ENCODE results near the gene RPIA.
"Not testable (repeated sequence)": the region's sequence is repeated elsewhere in the genome, so short reads cannot be mapped to it uniquely, and the experiment has no call there.

The RPIA gene

DNA sequence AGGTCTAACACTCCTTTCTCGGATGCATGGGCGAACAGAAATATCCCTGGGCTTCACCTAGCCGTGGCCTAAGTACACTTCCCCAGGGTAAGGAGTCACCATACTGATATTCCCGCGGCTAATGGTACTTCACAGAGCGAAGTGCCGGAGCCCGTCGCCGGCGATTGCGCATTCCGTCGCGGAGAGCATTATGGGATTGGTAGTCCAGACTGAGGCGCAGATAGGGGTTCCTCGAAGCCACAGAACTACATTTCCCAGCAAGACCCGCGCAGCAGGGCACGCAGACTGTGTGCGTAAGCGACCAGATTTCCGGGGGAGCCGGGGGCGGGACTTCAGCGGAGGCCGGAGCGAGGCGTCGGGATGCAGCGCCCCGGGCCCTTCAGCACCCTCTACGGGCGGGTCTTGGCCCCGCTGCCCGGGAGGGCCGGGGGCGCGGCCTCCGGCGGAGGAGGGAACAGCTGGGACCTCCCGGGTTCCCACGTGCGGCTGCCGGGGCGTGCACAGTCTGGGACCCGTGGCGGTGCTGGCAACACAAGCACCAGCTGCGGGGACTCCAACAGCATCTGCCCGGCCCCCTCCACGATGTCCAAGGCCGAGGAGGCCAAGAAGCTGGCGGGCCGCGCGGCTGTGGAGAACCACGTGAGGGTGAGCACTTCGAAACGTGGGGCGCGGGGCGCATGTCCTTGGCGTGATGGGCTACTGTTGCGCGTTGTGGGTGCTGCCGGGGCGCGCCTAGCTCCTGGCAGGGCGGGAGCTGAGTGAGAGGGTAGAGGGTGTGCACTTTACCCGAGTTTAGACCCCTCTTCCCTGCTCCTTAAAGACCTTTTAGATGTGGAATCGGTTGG lies at the start of gene RPIA:
TSS of gene RPIA (plus strand) at position 335 of the 845 bp plus-strand sequence. CDS start at position 361, 26 bp downstream.
- DNase-seq: peak; percentile 98

DNA sequence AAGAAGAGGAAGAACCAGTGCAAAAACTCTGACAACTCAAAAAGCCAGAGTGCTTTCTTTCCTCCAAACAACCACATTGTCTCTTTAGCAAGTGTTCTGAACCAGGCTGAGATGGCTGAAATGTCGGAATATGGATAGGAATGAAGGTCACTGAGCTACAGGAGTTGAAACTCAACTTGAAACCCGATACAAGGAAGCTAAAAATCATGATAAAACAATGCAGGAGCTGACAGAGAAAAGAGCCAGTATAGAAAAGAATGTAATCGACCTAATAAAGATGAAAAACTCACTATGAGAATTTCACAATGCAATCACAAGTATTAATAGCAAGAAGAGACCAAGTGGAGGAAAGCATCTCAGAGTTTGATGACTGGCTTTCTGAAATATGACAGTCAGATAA lies 49.2 kb upstream of the RPIA start:
- DNase-seq: no peak

DNA sequence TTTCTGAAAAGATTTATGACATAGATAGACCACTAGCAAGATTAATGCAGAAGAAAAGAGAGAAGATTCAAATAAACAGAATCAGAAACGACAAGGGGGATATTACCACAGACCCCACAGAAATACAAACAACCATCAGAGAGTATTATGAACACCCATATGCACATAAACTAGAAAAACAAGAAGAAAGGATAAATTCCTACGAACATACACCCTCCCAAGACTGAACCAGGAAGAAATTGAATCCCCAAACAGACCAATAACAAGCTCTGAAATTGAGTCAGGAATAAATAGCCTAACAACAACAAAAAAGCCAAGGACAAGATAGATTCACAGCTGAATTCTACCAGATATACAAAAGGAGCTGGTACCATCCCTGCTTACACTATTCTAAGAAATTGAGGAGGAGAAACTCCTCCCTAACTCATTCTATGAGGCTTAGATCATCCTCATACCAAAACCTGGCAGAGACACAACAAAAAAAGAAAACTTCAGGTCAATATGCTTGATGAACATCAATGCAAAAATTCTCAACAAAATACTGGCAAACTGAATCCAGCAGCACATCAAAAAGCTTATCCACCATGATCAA lies 46.1 kb upstream of the RPIA start:
- DNase-seq: not testable (repeated sequence)

DNA sequence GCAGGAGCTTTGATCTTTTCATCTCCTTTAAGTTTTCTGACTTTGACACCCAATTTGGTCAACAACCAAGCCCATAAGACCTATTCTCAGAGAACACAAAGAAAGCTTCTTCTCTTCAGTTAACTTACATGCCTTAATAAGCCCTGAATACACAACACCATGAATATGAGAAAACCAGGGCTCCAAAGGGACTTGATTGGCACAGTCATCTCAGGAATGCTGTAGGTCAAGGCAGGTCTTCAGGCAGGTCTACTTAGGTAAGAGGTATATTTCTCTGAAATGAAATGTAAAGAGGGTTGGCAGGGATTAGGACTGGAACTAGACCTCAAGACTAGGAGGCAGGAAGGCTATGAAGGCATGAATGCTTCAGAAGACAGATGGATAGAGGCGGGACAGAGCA lies 39.8 kb upstream of the RPIA start:
- no peak for DNase-seq

DNA sequence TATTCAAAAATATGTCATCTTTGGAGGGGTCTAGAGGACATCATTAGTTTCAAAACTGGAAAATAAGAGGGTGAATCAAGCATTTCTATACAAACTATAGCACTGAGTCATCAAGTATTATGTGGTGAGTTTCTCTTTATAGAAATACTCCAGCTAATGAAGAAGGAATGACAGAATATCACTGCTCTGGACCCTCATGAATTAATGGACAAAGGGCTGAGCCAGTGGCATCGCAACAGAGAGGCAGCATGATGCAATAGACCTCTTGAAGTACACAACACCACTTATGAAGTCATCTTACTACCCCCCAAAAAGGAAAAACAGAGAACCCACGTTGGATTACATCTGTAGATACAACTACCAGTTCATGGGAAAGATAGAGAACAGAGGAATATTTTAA lies 36.8 kb upstream of the RPIA start:
- DNase-seq: no peak

DNA sequence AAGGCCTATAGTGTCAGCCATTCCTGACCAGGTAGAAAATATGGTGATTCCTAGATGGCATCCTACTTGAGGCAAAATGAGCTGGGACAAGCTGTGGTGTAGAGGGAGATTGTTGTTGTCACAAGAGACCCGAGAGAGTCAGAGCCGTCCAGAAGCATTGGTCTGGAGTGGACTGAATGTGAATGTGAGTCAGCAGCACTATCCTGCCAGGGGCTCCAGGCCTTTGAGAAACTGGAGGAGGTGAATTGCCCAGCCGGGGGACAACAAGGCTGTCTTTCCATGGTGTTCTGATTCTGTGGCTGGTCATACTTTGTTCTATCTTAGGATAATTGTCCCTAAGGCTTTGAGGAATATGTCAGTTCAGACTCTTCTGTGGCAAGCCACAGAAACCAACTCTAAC lies 34.8 kb upstream of the RPIA start:
- DNase-seq: no peak

DNA sequence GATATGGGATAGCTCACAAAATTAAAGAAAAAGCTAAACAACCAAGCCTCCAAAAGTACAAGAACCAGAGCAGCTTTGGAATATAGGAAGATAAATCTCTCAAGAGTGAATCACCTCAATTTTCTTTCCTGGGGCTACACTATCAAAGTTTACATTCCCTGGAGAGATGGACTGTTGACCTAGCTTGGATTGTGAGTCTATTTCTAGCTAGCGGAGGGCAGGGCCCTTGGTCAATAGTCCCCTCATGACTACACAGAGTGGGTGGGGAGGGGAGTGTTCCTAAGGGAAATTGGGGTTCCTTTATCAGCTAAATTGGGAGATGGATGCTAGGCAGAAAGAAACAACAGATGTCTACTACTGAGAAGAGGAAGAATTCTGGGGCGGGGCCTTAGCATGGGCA lies 34.3 kb upstream of the RPIA start:
- DNase-seq: no peak

DNA sequence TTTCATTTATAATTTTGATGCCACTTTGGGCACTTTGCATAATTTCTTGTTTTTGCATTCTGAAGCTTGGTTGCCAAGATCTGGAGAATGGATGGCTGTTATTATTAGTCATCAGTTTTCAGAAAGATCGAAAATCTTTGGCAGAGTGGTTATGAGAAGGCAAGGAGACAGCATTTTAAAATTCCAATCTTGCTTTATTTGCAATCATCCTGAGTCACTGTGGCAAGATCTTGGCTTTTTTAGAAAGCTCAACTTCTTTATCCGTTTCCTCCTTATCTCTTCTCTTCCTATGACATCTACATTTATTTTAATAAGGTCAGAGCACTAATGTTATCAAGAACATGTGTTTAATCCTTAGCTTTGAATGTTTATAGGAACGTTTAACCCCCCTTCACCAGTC lies 33.1 kb upstream of the RPIA start:
- no peak for DNase-seq

DNA sequence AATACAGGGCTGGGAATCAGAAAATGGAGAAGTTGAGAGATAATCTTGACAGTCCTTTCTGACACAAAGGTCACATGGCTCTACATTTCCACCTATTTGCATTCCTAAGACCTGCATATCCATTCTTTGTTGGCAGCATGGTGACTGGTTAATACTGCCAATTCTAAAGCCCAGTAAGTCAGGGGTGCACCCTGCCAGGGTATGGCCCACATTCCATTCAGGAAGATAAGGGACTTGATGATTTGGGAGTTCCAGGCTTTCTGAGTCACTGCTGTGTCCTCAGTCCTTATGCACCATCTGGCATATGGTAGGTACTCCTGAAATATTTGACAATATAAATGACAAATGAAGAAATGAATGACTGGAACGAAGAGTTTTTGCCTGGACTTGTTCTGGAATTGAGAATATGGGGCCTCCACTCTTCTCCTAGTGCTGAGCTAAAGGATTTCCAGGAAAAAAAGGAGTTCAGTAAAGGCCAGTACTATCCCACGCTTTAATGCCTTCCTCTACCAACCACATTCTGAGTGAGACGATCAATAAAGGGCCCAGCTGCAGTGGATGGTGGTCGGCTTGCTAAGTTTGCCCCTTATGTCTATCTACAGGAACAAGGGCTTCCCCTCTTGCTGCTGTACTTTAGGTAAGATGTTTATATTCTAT lies 32.5 kb upstream of the RPIA start:
- DNase-seq: no peak

DNA sequence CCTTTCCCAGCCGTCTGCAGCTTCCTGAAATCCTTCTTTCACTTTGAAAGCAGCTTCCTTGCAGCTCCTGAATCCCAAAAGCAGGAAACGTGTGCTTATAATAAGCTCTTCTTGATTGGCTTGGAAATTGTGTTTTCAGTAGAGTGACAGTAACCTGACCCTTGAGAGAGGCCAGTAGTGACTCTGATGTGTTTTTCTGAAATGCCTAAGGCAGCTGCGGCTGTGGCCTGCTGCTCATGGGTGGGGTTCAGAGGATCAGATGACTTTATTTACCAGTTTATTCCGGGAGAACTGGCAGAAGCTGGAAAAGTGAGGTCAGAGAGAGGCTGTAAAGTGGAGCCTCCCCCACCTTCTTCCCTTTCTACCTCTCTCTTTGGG lies 31.9 kb upstream of the RPIA start:
- DNase-seq: peak; percentile 29

DNA sequence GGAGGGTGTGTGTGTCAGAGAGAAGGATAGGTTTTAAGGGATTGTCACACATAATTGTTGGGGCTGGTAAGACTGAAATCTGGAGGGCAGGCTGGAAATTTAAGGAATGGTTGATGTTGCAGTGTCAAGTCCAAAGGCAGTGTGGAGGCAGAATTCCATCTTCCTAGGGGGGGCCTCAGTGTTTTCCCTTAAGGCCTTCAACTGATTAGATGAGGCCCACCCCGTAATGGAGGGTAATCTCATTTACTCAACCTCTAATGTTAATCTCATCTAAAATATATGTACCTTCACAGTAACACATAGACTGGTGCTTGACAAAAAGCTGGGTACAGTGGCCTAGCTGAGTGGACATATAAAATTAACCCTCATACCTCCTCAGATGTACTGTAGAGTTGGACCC lies 30.9 kb upstream of the RPIA start:
- no peak for DNase-seq

DNA sequence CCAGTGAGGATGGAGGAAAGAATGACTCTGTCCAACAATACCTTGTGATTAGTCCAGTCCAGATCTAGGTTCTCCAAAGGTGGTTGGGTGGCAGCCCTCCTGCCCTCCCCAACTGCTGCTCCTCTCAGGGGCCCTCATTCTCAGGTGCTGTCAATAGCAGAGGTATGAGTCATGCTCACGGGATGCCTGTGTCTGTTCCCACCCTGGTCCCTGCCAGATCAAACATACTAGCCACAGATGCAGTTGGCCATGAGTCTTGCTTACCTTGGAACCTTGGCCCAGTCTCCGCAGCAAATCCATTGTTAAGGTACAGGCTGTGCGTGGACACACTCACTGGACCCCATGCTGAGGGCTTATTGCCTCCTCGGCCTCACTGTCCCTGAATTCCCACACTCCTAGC lies 24.9 kb upstream of the RPIA start:
- no peak for DNase-seq

DNA sequence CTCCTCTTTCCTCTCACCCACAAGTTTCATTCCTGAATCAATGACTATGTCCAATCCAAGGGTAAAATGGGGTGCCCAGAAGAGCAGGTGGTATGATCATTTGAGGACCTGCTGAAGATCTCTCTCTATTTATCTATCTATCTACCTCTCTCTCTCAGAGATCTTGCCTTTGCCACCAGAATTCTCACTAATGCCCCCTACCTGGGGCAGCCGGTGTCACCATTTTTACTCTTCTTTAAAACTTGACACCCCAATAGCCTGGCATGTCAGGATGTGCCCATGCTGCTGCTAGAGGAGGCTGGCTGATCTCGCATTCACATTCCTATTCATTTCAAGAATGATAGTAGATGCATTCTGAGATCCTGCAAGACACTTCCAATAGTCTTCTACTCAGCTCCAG lies 24.3 kb upstream of the RPIA start:
- DNase-seq: no peak

DNA sequence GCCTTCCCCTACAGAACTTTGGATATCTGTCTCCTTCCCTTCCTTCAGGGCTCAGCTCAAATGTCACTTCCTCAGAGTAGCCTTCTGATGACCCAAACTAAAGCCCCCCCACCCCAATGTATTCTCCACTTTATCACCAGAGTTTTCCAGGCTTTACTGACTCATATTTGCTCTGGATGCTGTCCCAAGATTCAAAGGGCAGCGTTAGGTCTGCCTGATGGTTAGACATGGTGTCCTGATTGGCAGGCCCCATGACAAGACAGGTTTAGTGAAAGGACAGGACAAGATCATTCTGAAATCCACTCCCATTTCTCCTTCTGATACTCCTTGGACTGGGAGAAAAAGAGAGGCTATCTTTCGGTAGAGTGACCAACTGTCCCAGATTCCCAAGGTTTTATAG lies 22.6 kb upstream of the RPIA start:
- no peak for DNase-seq

DNA sequence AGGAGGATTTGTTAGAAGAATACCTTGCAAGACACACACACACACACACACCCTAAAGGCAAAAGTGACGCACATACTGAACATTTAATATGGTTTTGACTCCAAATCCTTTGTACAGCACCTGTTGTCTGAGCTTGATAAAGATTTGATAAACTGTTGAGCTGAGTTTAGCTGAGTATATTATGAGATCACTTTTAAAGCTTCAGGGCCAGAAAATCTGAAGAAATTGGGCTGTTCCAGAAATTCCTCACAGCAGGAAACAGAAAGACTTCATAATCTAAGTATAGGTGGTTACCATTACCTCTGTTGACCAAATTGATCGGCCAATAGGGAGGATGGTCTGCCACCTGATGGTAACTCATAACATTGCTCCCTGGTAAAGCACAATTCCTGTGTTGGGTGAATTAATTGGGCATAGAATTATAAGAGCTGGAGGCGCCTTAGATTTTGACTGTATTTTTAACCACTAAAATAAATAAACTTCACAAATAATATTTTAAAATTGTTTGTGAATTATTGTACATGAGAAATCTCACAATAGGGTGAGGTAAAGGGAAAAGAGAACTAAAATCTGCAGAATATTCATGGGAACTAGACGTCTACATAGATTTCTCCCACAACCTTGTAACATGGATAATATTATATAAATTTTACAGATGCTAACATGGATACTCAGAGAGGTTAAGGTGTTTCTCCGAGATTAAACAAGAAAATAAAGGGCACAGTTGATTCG lies 21.8 kb upstream of the RPIA start:
- DNase-seq: no peak

DNA sequence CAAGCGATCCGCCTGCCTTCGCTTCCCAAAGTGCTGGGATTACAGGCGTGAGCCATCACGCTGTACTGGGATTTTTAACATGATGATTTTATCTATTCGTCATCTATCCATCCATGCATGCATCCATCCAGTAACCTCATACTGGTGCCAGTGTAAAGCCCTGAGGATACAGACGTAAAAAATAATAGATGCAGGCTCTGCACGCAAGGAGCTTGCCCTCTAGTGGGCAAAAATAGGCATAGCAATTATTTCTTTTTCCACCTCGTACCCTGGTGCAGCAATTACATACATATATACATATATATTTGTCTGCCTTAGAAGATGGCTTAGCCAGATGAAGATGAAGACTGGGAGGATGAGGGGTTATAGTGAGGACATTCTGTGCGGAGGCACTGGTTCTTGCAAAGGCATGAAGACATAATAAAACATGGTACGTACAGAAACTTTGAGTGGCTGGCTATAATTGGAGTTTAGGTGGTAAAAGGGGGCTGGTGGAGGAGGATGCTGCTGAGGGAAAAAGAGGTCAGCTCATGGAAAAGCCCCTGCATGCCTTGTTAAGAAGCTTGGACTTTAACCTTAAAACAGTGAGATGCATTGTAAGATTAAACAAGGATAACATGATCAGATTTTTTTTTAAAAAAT lies 19.6 kb upstream of the RPIA start:
- no peak for DNase-seq

DNA sequence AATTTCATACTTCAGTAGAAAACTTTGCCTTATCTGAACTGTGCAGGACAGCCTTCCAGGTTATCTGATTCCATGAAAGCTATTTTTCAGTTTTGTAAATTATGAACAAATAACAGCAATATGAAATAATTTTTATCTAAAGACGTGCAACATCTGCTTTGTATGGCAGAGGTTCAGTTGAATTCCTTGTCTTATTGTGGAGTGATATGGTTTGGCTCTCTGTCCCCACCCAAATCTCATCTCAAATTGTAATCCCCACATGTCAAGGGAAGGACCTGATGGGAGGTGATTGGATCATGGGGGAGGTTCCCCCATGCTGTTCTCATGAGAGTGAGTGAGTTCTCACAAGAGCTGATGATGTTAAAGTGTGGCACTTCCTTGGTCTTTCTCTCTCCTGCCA lies 18.1 kb upstream of the RPIA start:
- no peak for DNase-seq

DNA sequence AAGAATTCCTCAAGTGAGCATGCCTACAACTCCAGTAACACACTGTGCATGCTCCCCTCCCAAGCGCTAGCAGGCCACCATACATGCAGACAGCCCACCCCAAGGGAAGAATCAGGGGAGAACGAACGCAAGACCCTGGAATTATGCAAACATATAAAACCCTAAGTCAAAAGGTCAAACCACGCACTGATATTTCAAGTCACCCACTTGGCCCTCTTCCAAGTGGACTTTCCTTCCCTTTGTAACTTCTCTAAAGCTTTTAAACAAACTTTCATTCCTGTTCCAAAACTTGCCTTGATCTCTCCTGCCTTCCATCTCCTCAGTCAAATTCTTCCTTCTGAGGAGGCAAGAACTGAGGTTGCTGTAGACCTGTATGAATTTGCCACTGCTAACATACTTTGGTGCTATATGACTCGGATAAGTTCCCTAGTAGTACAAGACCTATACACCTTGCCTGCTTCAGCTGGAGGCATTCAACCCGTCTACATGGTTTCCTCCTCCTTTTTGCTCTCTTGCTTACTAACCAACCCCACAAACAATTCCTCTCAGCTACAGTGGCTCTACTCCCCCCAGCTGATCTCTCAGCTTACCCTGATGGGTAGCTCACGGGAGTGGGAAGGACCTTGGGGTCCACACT lies 11.1 kb upstream of the RPIA start:
- no peak for DNase-seq

DNA sequence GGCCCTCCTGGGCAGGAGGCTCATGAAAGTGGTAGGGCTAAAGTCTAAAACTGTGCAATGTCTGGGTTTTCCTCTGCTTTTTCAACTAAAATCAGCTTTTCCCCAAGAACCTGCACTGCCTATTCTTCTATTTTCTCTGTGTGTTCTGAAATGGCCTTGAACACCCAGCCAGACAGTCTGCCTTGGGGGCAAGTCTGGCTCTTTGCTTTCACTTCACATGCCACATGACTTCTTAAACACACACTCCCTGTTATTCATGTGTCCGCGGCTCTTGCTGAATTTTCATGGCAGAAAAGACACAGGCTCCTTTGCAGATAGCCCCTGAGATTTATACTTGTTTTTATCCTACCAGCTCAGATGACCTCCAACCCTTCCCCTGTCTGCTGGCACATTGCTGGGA lies 10.6 kb upstream of the RPIA start:
- DNase-seq: no peak

DNA sequence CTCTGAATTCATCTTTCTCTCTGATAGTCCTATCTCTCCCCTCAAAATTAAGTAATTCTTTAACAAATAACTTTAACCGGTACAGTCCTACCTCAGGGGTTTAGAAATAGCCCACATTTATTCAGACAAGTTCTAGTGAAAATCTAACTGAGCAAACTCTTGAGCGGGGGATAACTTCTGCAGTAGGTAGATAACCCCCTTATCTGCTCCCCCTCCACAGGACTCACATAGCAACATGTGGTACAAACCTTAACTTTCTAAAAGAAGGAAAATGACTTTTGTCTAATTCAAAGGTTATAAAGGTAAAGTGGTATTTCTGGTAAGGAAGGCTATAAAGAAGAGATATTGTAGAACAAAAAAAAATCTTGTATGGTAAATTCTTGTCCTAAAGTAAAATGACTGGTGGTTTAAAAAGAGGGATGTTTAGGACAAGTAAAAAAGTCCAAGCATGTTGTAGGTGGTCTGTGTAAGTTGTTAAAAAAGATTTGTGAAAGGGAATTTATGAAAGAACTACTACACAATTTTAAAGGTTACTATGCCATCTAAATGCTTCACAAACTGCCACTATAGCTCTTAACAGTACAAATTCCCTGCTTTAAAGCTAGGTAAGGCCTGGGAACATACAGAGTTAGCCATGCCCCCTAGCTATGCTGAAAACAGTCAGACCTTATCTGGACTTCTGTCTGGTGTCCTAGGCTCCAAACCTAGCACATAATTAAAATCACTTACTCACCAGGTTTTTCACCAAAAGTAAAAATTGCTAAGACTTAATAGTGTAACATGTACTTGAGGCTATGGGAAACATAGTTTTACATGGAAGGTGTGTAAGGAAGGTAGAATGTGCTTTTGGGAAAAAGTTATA lies 8.1 kb upstream of the RPIA start:
- DNase-seq: no peak

DNA sequence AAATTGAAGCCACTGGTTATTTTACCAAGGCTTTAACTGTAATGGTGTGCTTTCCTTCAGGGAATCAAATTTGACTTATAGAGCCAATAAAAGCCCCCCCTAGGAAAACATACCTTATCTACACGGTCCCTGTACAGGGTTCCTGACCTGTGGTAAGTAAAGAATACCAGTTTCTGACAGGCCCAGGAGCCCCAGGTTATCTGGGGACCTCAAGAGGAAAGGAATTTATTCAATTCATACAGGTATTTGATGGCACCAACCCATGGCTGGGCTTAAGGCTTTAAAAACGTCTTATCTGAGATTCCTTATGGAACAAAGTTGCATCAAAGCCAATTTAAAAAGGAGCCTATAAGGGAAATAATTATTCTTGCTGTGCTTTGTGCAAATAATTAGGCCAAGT lies 7.0 kb upstream of the RPIA start:
- DNase-seq: no peak

DNA sequence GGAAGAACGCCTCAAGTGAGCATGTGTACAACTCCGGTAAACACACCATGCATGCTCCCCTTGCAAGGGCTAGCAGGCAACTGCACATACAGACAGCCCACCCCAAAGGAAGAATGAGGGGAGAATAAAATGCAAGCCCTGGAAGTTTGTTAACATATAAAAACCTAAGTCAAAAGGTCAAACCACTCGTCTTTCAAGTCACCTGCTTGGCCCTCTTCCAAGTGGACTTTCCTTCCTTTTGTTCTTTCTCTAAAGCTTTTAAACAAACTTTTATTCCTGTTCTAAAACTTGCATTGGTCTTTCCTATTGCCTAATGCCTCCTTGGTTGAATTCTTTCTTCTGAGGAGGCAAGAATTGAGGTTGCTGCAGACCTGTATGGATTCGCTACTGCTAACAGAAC lies 5.2 kb upstream of the RPIA start:
- no peak for DNase-seq

All from amniotic stem cell (primary cell).